Testis (tissue), 2 donors: Measurements from ENCODE around the gene CPAMD8.

Experiments
- POLR2A ChIP-seq: fragments of 450-650 bp; IDR thresholded peaks from one replicate; pipeline ENCODE4 v1.6.1; 2017; ENCODE audit warnings: antibody characterized with exemption, mild to moderate bottlenecking, moderate library complexity
- TF ChIP-seq, protein P1 (sequence below), 3 experiments: fragments of 450-650 bp in 2 of 3; fragments of 200-600 bp in 1 of 3; sonication (generic) in 1 of 3; IDR thresholded peaks; one replicate each; pipeline ENCODE4 v1.5.1; 2016 to 2019; ENCODE audit warnings: antibody characterized with exemption in 3 of 3, mild to moderate bottlenecking in 2 of 3, moderate library complexity in 1 of 3

DNA sequence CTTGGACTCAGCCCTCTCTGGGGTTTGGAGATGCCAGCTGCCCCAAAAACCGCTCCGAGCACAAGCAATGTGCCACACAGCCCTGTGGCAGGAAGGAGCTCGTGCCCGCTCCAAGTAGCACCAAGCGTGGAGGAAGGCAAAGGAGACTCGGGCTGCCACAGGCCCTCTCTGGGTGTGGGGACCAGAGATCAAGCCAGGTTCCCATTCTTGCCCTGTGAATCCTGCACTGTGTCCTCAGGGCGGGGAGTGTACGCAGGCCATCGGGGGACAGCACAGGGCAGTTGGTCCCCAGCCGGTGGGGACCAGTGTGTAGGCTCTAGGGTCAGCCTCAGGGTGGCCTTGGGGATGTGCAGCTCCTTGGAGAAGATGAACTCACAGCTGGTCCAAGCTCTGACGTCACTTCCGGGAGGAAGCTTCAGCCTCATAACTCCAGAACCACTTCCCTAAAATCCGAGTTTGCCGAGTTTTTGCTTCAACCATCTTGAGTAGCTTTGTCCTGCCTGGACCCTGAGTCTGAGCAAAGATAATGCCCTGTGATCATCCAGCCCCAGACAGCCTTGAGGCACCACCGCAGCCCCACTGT is 9.3 kb upstream of the CPAMD8 start:
- TF ChIP-seq, protein P1, sequence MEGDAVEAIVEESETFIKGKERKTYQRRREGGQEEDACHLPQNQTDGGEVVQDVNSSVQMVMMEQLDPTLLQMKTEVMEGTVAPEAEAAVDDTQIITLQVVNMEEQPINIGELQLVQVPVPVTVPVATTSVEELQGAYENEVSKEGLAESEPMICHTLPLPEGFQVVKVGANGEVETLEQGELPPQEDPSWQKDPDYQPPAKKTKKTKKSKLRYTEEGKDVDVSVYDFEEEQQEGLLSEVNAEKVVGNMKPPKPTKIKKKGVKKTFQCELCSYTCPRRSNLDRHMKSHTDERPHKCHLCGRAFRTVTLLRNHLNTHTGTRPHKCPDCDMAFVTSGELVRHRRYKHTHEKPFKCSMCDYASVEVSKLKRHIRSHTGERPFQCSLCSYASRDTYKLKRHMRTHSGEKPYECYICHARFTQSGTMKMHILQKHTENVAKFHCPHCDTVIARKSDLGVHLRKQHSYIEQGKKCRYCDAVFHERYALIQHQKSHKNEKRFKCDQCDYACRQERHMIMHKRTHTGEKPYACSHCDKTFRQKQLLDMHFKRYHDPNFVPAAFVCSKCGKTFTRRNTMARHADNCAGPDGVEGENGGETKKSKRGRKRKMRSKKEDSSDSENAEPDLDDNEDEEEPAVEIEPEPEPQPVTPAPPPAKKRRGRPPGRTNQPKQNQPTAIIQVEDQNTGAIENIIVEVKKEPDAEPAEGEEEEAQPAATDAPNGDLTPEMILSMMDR (IDR thresholded peaks at IDR 0.05) = no peak
- TF ChIP-seq POLR2A = no peak
